Parathyroid adenoma (tissue), 2 donors: ENCODE measurements around the gene DDX59.
A peak's percentile ranks its signal among the peaks of the same experiment; 100 is the strongest.

Experiments
- H2AFZ ChIP-seq: fragments of 300-600 bp; sonication (generic); one replicate; pipeline ENCODE4 v1.7.0; 2017; ENCODE audit warnings: antibody characterized with exemption, mild to moderate bottlenecking
- H3K27ac ChIP-seq: fragments of 300-600 bp; sonication (generic); one replicate; pipeline ENCODE4 v1.7.0; 2017
- H3K27me3 ChIP-seq: fragments of 300-600 bp; sonication (generic); one replicate; pipeline ENCODE4 v1.7.0; 2017; ENCODE audit warnings: low read length; ENCODE audit not compliant: control insufficient read depth, insufficient read depth
- H3K36me3 ChIP-seq: fragments of 300-600 bp; sonication (generic); one replicate; pipeline ENCODE4 v1.7.0; 2017; ENCODE audit warnings: low read length; ENCODE audit not compliant: control insufficient read depth, insufficient read depth
- H3K4me1 ChIP-seq: fragments of 300-600 bp; sonication (generic); one replicate; pipeline ENCODE4 v1.7.0; 2017; ENCODE audit warnings: control low read depth
- H3K4me2 ChIP-seq: fragments of 300-600 bp; sonication (generic); one replicate; pipeline ENCODE4 v1.7.0; 2017; ENCODE audit warnings: low read length
- H3K4me3 ChIP-seq: fragments of 300-600 bp; sonication (generic); one replicate; pipeline ENCODE4 v1.7.0; 2017; ENCODE audit warnings: low read depth, low read length
- H3K79me2 ChIP-seq: fragments of 300-600 bp; sonication (generic); one replicate; pipeline ENCODE4 v1.7.0; 2017; ENCODE audit warnings: control low read depth
- H3K9ac ChIP-seq: fragments of 300-600 bp; sonication (generic); one replicate; pipeline ENCODE4 v1.7.0; 2017; ENCODE audit warnings: mild to moderate bottlenecking
- H3K9me3 ChIP-seq: fragments of 300-600 bp; sonication (generic); one replicate; pipeline ENCODE4 v1.7.0; 2017; ENCODE audit warnings: low read length; ENCODE audit not compliant: control insufficient read depth
- TF ChIP-seq, protein P1 (sequence below): fragments of 300-600 bp; sonication (generic); IDR thresholded peaks from one replicate; pipeline ENCODE4 v1.7.0; 2017; ENCODE audit warnings: antibody characterized with exemption, mild to moderate bottlenecking
- donor health status: primary hyperparathyroidism.

DDX59 gene

DNA sequence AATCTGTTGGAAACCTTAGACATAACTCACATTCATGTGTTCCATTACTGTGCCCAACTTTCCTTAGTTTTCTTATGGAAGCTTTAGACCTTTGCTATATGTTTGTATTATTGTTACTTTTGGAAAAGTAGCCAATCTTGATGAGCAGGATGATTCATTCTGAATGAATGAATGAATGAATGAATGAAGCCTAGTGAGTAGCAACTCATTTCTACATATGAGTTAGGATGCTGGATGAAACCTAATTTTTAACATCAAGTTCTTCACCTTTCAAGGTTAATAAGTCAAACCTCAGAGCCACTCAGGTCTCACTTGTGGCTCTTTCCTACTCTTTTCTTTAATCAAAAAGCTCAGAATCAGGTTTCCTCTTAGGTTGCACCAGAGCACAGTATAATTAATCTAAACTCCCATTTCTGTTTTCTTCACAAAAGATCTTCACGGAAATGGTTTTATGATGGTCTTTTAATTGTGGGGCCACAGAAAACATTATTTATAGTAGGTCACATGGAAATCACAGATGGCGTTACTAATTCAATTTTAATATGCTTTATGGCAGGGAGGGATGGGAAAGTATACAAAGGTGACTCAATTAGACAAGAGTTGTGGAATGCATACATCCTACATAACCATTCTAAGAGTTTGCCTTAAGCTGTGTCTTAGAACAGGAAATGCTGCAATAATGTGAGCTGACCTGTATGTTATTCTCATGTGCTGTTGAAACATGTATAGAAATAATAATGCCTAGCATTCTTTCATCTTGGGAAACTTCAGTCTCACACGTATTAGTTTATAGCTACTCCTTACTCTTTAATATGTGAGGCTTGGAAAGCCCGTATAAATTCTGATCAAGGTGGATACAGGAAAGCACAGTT, 4.5 kb upstream of the DDX59 start:
- Histone ChIP-seq H3K27ac (no peak overlapping the region), H3K4me1 (no peaks in the 10 kb centered on the region), H3K4me3 (no peak overlapping the region), H3K9me3 (no peaks in the 10 kb centered on the region), H3K79me2 (no peaks in the 10 kb centered on the region), H3K27me3 (no peaks in the 10 kb centered on the region), H3K36me3 (no peaks in the 10 kb centered on the region), H3K4me2 (no peak overlapping the region), H3K9ac (no peak overlapping the region), H2AFZ (no peak overlapping the region)
- TF ChIP-seq, protein P1, sequence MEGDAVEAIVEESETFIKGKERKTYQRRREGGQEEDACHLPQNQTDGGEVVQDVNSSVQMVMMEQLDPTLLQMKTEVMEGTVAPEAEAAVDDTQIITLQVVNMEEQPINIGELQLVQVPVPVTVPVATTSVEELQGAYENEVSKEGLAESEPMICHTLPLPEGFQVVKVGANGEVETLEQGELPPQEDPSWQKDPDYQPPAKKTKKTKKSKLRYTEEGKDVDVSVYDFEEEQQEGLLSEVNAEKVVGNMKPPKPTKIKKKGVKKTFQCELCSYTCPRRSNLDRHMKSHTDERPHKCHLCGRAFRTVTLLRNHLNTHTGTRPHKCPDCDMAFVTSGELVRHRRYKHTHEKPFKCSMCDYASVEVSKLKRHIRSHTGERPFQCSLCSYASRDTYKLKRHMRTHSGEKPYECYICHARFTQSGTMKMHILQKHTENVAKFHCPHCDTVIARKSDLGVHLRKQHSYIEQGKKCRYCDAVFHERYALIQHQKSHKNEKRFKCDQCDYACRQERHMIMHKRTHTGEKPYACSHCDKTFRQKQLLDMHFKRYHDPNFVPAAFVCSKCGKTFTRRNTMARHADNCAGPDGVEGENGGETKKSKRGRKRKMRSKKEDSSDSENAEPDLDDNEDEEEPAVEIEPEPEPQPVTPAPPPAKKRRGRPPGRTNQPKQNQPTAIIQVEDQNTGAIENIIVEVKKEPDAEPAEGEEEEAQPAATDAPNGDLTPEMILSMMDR = no peak

DNA sequence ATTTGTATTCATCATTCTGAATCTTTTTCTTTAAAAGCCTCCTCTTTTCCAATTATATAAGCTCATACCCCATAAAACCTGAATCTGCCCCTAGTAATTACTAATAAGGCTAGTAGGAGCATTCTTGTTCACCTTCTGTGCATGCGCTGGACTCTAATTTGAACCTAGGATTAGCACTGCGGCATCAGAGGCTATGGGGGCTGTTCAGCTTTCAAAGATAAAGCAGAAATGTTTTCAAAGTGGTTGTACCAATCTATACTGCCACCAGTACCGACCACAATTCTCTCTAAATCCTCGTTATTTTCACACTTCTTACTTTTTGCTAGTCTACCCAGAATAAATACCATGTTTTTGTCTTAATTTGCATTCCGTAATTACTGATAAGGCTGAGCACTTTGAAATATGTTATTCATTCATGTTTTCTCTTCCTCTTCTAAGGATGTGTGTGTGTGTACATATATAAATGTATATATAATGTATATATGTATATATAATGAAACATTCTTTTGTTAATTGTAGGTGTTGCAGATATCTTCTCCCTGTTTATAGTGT, 1.6 kb upstream of the DDX59 start:
- H3K4me2 ChIP-seq = no peak overlapping the region
- no peaks in the 10 kb centered on the region for H3K9me3 ChIP-seq
- no peak overlapping the region for H3K9ac ChIP-seq
- no peak overlapping the region for H3K4me3 ChIP-seq
- TF ChIP-seq, protein P1 = no peak
- no peak overlapping the region for H2AFZ ChIP-seq
- H3K4me1 ChIP-seq = no peaks in the 10 kb centered on the region
- H3K27ac ChIP-seq = no peak overlapping the region
- no peaks in the 10 kb centered on the region for H3K27me3 ChIP-seq
- no peaks in the 10 kb centered on the region for H3K79me2 ChIP-seq
- no peaks in the 10 kb centered on the region for H3K36me3 ChIP-seq

DNA sequence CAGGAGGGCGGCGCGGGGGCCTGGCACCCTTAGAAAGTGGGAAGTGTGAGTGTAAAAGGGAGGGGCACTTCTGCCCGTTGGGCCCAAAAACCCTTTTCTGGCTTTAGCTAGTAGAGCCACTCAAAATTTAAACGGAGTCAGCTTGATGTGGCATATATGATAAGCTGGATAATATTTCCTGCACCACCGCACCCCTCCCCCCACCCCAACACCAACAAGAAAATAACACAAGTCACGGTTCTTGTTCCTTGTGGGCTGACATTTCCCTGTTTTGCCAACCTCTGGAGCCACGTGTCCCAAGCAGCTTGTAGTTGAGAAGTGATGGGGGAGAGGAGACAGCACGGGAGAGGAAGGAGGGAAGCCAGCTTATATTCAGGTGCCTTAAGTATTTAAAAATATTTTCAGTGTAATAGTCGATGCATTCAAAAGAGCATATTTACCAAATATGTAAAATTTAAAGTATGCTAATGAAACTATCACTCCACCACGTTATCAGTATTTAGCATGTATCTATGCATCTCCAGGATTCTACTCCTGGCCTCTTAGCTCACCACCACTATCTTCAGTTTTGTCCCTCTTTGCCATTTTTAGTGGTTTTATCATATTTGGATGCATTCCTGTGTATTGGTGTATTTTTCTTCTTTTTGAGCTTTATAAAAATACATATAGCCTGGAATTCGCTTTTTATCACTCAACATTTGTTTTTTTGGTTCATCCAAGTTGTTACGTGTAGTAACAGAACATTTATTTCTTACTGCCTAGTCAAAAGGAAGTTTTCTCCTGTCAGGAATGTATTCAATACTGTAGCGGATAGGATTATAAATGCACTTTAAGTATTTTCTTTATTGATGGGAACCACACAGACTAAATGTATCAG, 773 bp upstream of the DDX59 start:
- Histone ChIP-seq H3K27ac (peak overlapping the region; percentile 100), H3K27me3 (no peaks in the 10 kb centered on the region), H3K4me3 (peak overlapping the region; percentile 81), H2AFZ (peak overlapping the region; percentile 79), H3K79me2 (no peaks in the 10 kb centered on the region), H3K36me3 (no peaks in the 10 kb centered on the region), H3K4me2 (peak overlapping the region; percentile 87), H3K9ac (peak overlapping the region; percentile 23), H3K4me1 (no peaks in the 10 kb centered on the region), H3K9me3 (no peaks in the 10 kb centered on the region)
- TF ChIP-seq, protein P1 = no peak

DNA sequence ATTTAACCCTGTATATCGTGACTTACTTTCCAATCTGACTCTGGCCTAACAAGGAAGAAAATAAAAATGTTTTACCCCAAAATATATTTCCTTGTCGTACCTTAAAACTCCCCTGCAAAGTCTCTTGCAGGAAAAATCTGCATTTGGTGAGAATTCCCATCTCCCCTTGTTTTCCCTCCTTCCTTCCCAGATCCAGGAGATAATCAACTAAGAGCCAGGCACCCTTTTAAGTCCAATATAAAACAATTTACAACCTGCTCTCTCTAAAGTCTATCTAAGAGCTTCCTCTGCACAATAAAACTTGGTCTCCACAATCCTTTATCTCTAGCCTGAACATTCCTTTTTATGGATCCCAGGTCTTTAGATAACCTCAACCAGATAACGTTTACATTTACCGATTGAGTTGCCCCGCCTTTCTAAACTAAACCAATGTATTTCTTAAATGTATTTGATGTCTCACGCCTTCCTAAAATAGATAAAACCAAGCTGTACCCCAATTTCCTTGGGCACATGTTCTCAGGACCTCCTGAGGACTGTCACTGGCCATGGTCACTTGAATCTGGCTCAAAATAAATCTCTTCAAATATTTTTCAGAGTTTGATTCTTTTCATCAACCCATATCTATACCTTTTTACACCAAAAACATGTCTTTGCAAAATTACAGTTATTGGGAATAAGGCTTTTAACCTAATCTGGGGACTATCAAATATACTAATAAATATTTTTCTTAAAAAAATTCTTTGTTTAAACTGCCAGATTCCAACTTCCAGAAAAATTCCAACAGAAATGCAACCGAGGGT, 993 bp downstream of the DDX59 start:
- Histone ChIP-seq H2AFZ (peak overlapping the region; percentile 89), H3K9ac (no peak overlapping the region), H3K79me2 (no peaks in the 10 kb centered on the region), H3K27me3 (no peaks in the 10 kb centered on the region), H3K4me3 (peak overlapping the region; percentile 81), H3K9me3 (no peaks in the 10 kb centered on the region), H3K4me2 (peak overlapping the region; percentile 71), H3K36me3 (no peaks in the 10 kb centered on the region), H3K4me1 (no peaks in the 10 kb centered on the region), H3K27ac (peak overlapping the region; percentile 100)
- TF ChIP-seq, protein P1 = no peak
